Measurements from ENCODE around the gene LRRC51.

The LRRC51 gene

DNA sequence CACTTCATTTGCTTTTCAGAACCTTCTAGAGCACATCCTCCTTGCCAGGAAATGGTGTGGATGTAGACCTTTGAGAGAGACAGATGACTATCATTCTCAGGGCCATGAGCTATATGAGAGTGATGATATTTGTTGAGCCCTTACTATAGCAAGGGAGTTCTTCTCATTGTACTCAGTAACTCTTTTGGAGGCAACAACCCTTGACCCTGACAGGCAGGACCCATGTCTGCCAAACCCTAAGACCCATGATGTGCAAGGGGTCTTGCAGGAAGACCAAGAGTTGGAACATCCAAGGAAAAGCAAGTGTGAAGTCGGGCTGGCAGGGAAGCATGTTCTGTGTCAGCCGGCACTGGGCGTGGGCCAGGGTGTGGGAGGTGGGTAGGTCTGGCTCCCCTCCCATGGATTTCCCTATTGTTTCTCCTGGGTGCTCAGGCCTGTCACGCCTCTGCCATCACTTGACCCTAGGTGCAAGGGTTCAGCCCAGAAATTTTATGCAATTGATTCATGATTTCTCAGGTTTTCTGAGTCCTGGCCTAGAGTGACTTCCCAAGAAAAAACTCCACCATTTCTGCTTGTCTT lies 56.1 kb downstream of the LRRC51 start:
- no peak overlapping the region for H3K9ac ChIP-seq (ENCODE audit: low read length)
- no peak overlapping the region for H2AFZ ChIP-seq (ENCODE audit: low read length)
- no peaks in the 10 kb centered on the region for H3K27me3 ChIP-seq (replicated peaks; ENCODE audit: insufficient read depth, low read length)
- no peaks in the 10 kb centered on the region for H3K36me3 ChIP-seq (replicated peaks; ENCODE audit: insufficient read depth, low read length)
- no peak overlapping the region for H3K4me2 ChIP-seq (ENCODE audit: low read depth, low read length)
- no peak for DNase-seq
- H3K27ac ChIP-seq (ENCODE audit: low read length) = no peak overlapping the region
- TF ChIP-seq EZH2phosphoT487 (IDR thresholded peaks at IDR 0.05; ENCODE audit: low read length) = no peak
- TF ChIP-seq, protein P1, sequence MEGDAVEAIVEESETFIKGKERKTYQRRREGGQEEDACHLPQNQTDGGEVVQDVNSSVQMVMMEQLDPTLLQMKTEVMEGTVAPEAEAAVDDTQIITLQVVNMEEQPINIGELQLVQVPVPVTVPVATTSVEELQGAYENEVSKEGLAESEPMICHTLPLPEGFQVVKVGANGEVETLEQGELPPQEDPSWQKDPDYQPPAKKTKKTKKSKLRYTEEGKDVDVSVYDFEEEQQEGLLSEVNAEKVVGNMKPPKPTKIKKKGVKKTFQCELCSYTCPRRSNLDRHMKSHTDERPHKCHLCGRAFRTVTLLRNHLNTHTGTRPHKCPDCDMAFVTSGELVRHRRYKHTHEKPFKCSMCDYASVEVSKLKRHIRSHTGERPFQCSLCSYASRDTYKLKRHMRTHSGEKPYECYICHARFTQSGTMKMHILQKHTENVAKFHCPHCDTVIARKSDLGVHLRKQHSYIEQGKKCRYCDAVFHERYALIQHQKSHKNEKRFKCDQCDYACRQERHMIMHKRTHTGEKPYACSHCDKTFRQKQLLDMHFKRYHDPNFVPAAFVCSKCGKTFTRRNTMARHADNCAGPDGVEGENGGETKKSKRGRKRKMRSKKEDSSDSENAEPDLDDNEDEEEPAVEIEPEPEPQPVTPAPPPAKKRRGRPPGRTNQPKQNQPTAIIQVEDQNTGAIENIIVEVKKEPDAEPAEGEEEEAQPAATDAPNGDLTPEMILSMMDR (IDR thresholded peaks at IDR 0.05; ENCODE audit: low read length) = no peak
- TF ChIP-seq EZH2 (optimal IDR thresholded peaks at IDR 0.05; ENCODE audit: low read depth, low read length) = no peak
- H3F3A ChIP-seq (ENCODE audit: insufficient read depth, low read length) = no peaks in the 10 kb centered on the region
- H3K9me3 ChIP-seq (replicated peaks; ENCODE audit: insufficient read depth, low read length) = no peaks in the 10 kb centered on the region
- H4K20me1 ChIP-seq (ENCODE audit: insufficient read depth, low read length) = no peaks in the 10 kb centered on the region
- H3K4me1 ChIP-seq (ENCODE audit: low read length) = no peaks in the 10 kb centered on the region
- H3K79me2 ChIP-seq (ENCODE audit: low read length) = no peaks in the 10 kb centered on the region
- H3K9me2 ChIP-seq (replicated peaks; ENCODE audit: insufficient read depth, low read length) = no peaks in the 10 kb centered on the region
- no peak overlapping the region for H3K4me3 ChIP-seq (ENCODE audit: low read length)

- Histone ChIP-seq H3K4me2 (ENCODE audit: low read depth, low read length) (no peak overlapping the region), H3K79me2 (ENCODE audit: low read length) (no peaks in the 10 kb centered on the region), H3K27me3 (replicated peaks; ENCODE audit: insufficient read depth, low read length) (no peaks in the 10 kb centered on the region), H3F3A (ENCODE audit: insufficient read depth, low read length) (no peaks in the 10 kb centered on the region), H3K4me3 (ENCODE audit: low read length) (no peak overlapping the region), H3K9me3 (replicated peaks; ENCODE audit: insufficient read depth, low read length) (no peaks in the 10 kb centered on the region), H3K9me2 (replicated peaks; ENCODE audit: insufficient read depth, low read length) (no peaks in the 10 kb centered on the region), H3K36me3 (replicated peaks; ENCODE audit: insufficient read depth, low read length) (no peaks in the 10 kb centered on the region), H3K4me1 (ENCODE audit: low read length) (no peaks in the 10 kb centered on the region), H2AFZ (ENCODE audit: low read length) (no peak overlapping the region), H3K27ac (ENCODE audit: low read length) (no peak overlapping the region), H3K9ac (ENCODE audit: low read length) (no peak overlapping the region), H4K20me1 (ENCODE audit: insufficient read depth, low read length) (no peaks in the 10 kb centered on the region)
- no peak for DNase-seq
- TF ChIP-seq EZH2phosphoT487 (IDR thresholded peaks at IDR 0.05; ENCODE audit: low read length) (no peak), EZH2 (optimal IDR thresholded peaks at IDR 0.05; ENCODE audit: low read depth, low read length) (no peak)
- TF ChIP-seq, protein P1 (IDR thresholded peaks at IDR 0.05; ENCODE audit: low read length) = no peak
Measured at GRCh38 chr11:72138821-72139390, 58.3 kb downstream of the LRRC51 start.

DNA sequence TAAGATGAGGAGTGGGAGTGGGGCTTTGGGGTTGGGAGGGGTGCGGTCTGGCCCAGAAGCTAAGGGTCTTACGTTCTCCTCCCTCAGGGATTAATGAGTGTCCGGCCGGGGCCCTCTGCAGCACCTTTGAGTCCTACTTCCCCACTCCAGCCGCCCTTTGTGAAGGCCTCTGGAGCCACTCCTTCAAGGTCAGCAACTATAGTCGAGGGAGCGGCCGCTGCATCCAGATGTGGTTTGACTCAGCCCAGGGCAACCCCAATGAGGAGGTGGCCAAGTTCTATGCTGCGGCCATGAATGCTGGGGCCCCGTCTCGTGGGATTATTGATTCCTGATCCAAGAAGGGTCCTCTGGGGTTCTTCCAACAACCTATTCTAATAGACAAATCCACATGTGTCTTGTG lies 58.9 kb downstream of the LRRC51 start:
- H3K4me1 ChIP-seq (ENCODE audit: low read length) = no peaks in the 10 kb centered on the region
- no peaks in the 10 kb centered on the region for H4K20me1 ChIP-seq (ENCODE audit: insufficient read depth, low read length)
- no peak overlapping the region for H3K9ac ChIP-seq (ENCODE audit: low read length)
- DNase-seq = no peak
- TF ChIP-seq, protein P1 (IDR thresholded peaks at IDR 0.05; ENCODE audit: low read length) = no peak
- no peak for TF ChIP-seq EZH2 (optimal IDR thresholded peaks at IDR 0.05; ENCODE audit: low read depth, low read length)
- no peak for TF ChIP-seq EZH2phosphoT487 (IDR thresholded peaks at IDR 0.05; ENCODE audit: low read length)
- no peak overlapping the region for H3K4me2 ChIP-seq (ENCODE audit: low read depth, low read length)
- H3K27me3 ChIP-seq (replicated peaks; ENCODE audit: insufficient read depth, low read length) = no peaks in the 10 kb centered on the region
- H3F3A ChIP-seq (ENCODE audit: insufficient read depth, low read length) = no peaks in the 10 kb centered on the region
- no peak overlapping the region for H3K27ac ChIP-seq (ENCODE audit: low read length)
- H2AFZ ChIP-seq (ENCODE audit: low read length) = no peak overlapping the region
- no peaks in the 10 kb centered on the region for H3K36me3 ChIP-seq (replicated peaks; ENCODE audit: insufficient read depth, low read length)
- no peak overlapping the region for H3K4me3 ChIP-seq (ENCODE audit: low read length)
- H3K9me3 ChIP-seq (replicated peaks; ENCODE audit: insufficient read depth, low read length) = no peaks in the 10 kb centered on the region
- no peaks in the 10 kb centered on the region for H3K79me2 ChIP-seq (ENCODE audit: low read length)
- H3K9me2 ChIP-seq (replicated peaks; ENCODE audit: insufficient read depth, low read length) = no peaks in the 10 kb centered on the region
